GM12878 (cell line): Measurements from ENCODE around the gene AANAT. TPM values are rescaled to one million over a fixed set of nuclear protein-coding genes. Genes with fewer than 3 reads are reported as not detected.

ENCODE experiments used
- ATAC-seq: fragments of 200-7000 bp; cut with Tn5 transposase; 3 replicates; pipeline ENCODE4 v1.9.1; 2020; ENCODE audit warnings: mild to moderate bottlenecking, moderate library complexity
- BruUV-seq: library from RNA; stranded (reverse); fragments of 400-500 nt; replicated peaks from 2 replicates; lab custom pipeline; 2021; lab: Mats Ljungman, UMichigan
- CTCF ChIA-PET: fragments of 300-600 bp; sonication (Branson Sonifier 250); formaldehyde crosslinking; extraction: SDS; loops from one replicate; lab custom pipeline; 2021; ENCODE audit warnings: inconsistent platforms; lab: Yijun Ruan, JAX
- POLR2A ChIA-PET: fragments of 350-600 bp; formaldehyde crosslinking; extraction: SDS; loops from one replicate; lab custom pipeline; 2021; ENCODE audit warnings: inconsistent platforms; lab: Charles Lee
- RAD21 ChIA-PET: fragments of 300-600 bp; sonication (Branson Sonifier 250); formaldehyde crosslinking; loops from one replicate; lab custom pipeline; 2023; ENCODE audit warnings: antibody characterized with exemption; ENCODE audit not compliant: unreplicated experiment; lab: Charles Lee
- SMC1A ChIA-PET: fragments of 300-600 bp; sonication (Branson Sonifier 250); formaldehyde crosslinking; loops from one replicate; lab custom pipeline; 2023; ENCODE audit not compliant: unreplicated experiment, uncharacterized antibody; lab: Charles Lee
- DNase-seq: peaks from one replicate; pipeline ENCODE4 v3.0.0-alpha.2; 2011; ENCODE audit warnings: low read depth, low spot score
- FAIRE-seq: peaks from 3 replicates; lab custom pipeline; 2011; peaks lifted over from hg19 to GRCh38; lab: Jason Lieb, UNC
- H2AFZ ChIP-seq: 2 replicates; pipeline ENCODE4 v1.6.0; 2011; ENCODE audit warnings: low read depth, low read length, control low read depth; ENCODE audit not compliant: control insufficient read depth
- H3K27ac ChIP-seq: 2 replicates; pipeline ENCODE4 v1.5.1; 2011; ENCODE audit warnings: control low read depth; ENCODE audit not compliant: control insufficient read depth, insufficient read depth
- H3K27me3 ChIP-seq, 2 experiments: replicated peaks in 1 of 2; 2 replicates each; pipeline versions ENCODE4 v1.6.0 to v1.6.1; 2011; ENCODE audit warnings: low read length in 1 of 2; ENCODE audit not compliant: control insufficient read depth in 2 of 2, insufficient read depth in 2 of 2
- H3K36me3 ChIP-seq, 2 experiments: 2 replicates each; pipeline ENCODE4 v1.5.1; 2011; ENCODE audit warnings: low read length in 1 of 2; ENCODE audit not compliant: control insufficient read depth in 2 of 2, insufficient read depth in 2 of 2
- H3K4me1 ChIP-seq: 2 replicates; pipeline ENCODE4 v1.6.1; 2011; ENCODE audit warnings: mild to moderate bottlenecking, low read length, moderate library complexity, mixed read lengths; ENCODE audit not compliant: control insufficient read depth, insufficient read depth
- H3K4me2 ChIP-seq: 2 replicates; pipeline ENCODE4 v1.6.0; 2011; ENCODE audit warnings: control low read depth; ENCODE audit not compliant: control insufficient read depth, insufficient read depth
- H3K4me3 ChIP-seq: fragments of 200-600 bp; sonication (generic); 2 replicates; pipeline ENCODE4 v1.5.1; 2016
- H3K79me2 ChIP-seq: 2 replicates; pipeline ENCODE4 v1.6.0; 2011; ENCODE audit warnings: low read length; ENCODE audit not compliant: control insufficient read depth, insufficient read depth
- H3K9ac ChIP-seq: 2 replicates; pipeline ENCODE4 v1.8.0; 2011; ENCODE audit warnings: low read length, control low read depth, mixed read lengths; ENCODE audit not compliant: control insufficient read depth, insufficient read depth
- H3K9me3 ChIP-seq: replicated peaks from 3 replicates; pipeline ENCODE4 v1.5.1; 2011; ENCODE audit warnings: mild to moderate bottlenecking, low read length; ENCODE audit not compliant: control insufficient read depth, insufficient read depth
- H4K20me1 ChIP-seq: 2 replicates; pipeline ENCODE4 v1.6.0; 2011; ENCODE audit not compliant: control insufficient read depth, insufficient read depth
- BMI1 ChIP-seq: fragments of 450-650 bp; IDR thresholded peaks from 2 replicates; pipeline ENCODE4 v1.6.1; 2016; ENCODE audit warnings: mild to moderate bottlenecking, moderate library complexity, borderline replicate concordance
- BRCA1 ChIP-seq: IDR thresholded peaks from 2 replicates; pipeline ENCODE4 v1.6.1; 2011; ENCODE audit warnings: low read depth, low read length, improper control_type of control experiment
- EGR1 ChIP-seq, 2 experiments: IDR thresholded peaks; 1 replicate in 1 of 2; 2 replicates in 1 of 2; pipeline ENCODE4 v1.6.1; 2011 to 2012; ENCODE audit warnings: low read depth in 2 of 2, low read length in 2 of 2, borderline replicate concordance in 1 of 2, mild to moderate bottlenecking in 1 of 2, moderate library complexity in 1 of 2
- IKZF1 ChIP-seq: fragments of 450-650 bp; conservative IDR thresholded peaks from 2 replicates; pipeline ENCODE4 v1.6.1; 2017; ENCODE audit warnings: antibody characterized with exemption, mild to moderate bottlenecking
- JUNB ChIP-seq: IDR thresholded peaks from 2 replicates; pipeline ENCODE4 v1.6.1; 2016; ENCODE audit warnings: antibody characterized with exemption, mild to moderate bottlenecking
- KDM1A ChIP-seq: fragments of 200-600 bp; sonication (generic); IDR thresholded peaks from 2 replicates; pipeline ENCODE4 v1.6.1; 2016; ENCODE audit warnings: borderline replicate concordance
- MEF2A ChIP-seq: IDR thresholded peaks from 2 replicates; pipeline ENCODE4 v1.6.1; 2011; ENCODE audit warnings: low read depth, mild to moderate bottlenecking, low read length, moderate library complexity; ENCODE audit not compliant: insufficient read depth
- MTA2 ChIP-seq: fragments of 450-650 bp; IDR thresholded peaks from 2 replicates; pipeline ENCODE4 v1.6.1; 2016; ENCODE audit warnings: low read depth, mild to moderate bottlenecking, moderate library complexity
- MYB ChIP-seq: fragments of 150-350 bp; IDR thresholded peaks from 2 replicates; pipeline ENCODE4 v1.6.1; 2014; ENCODE audit warnings: mild to moderate bottlenecking, low read depth, low read length, borderline replicate concordance
- NRF1 ChIP-seq: conservative IDR thresholded peaks from 2 replicates; pipeline ENCODE4 v1.6.1; 2011; ENCODE audit warnings: mild to moderate bottlenecking, low read depth, low read length, improper control_type of control experiment
- POLR2A ChIP-seq: IDR thresholded peaks from 2 replicates; pipeline ENCODE4 v1.6.1; 2011; ENCODE audit warnings: low read depth, mild to moderate bottlenecking, low read length
- POLR2AphosphoS2 ChIP-seq: IDR thresholded peaks from 2 replicates; pipeline ENCODE4 v1.6.1; 2011; ENCODE audit warnings: low read depth, mild to moderate bottlenecking, low read length, improper control_type of control experiment, moderate library complexity
- PRDM15 ChIP-seq: fragments of 450-650 bp; formaldehyde crosslinking; IDR thresholded peaks from 2 replicates; pipeline ENCODE4 v1.4.0; 2020; ENCODE audit warnings: mild to moderate bottlenecking, moderate library complexity
- SMAD1 ChIP-seq: fragments of 450-650 bp; IDR thresholded peaks from 2 replicates; pipeline ENCODE4 v1.6.1; 2018; ENCODE audit warnings: mild to moderate bottlenecking, low read depth; ENCODE audit not compliant: partially characterized antibody
- SP1 ChIP-seq: IDR thresholded peaks from one replicate; pipeline ENCODE4 v1.6.1; 2011; ENCODE audit warnings: low read depth, low read length
- SREBF2 ChIP-seq: IDR thresholded peaks from 2 replicates; pipeline ENCODE4 v1.6.1; 2012; ENCODE audit warnings: mild to moderate bottlenecking, low read length
- STAT3 ChIP-seq: IDR thresholded peaks from 2 replicates; pipeline ENCODE4 v1.6.1; 2011; ENCODE audit warnings: low read depth, low read length, improper control_type of control experiment
- TCF12 ChIP-seq: IDR thresholded peaks from 2 replicates; pipeline ENCODE4 v1.6.1; 2011; ENCODE audit warnings: low read depth, mild to moderate bottlenecking, low read length
- ZBTB11 ChIP-seq: fragments of 450-650 bp; formaldehyde crosslinking; IDR thresholded peaks from 2 replicates; pipeline ENCODE4 v1.5.0; 2022; ENCODE audit warnings: mild to moderate bottlenecking, missing genetic modification characterization
- WGBS: methylation state at CpG from one replicate; pipeline ENCODE4 v1.1.6; 2016; ENCODE audit warnings: low lambda C conversion rate; ENCODE audit not compliant: insufficient replicate concordance, insufficient coverage; ENCODE audit errors: missing lambda C conversion rate; 5-methylcytosine and 5-hydroxymethylcytosine counted together
- in situ Hi-C: fragments of 300-500 bp; cut with MboI; formaldehyde crosslinking; loops from 9 replicates; pipeline ENCODE4 v1.14.3; 2018; ENCODE audit warnings: mixed read lengths
- intact Hi-C: fragments of 100-400 bp; cut with micrococcal nuclease; formaldehyde crosslinking; loops from one replicate; pipeline ENCODE4 v1.14.2; 2022; ENCODE audit not compliant: unreplicated experiment
- polyA plus RNA-seq, 11 experiments: library from polyadenylated mRNA; depleted of rRNA in 4 of 11; unstranded in 6 of 11; stranded (reverse) in 5 of 11; fragments of >200 nt; fragmentation: Nextera tagmentation in 4 of 11; fragmentation: Illumina TruSeq in 1 of 11; extraction: Ambion mirVana in 4 of 11; extraction: Trizol in 1 of 11; gene quantifications; 1 replicate in 1 of 11; 2 replicates in 10 of 11; pipeline versions ENCODE4 v1.2.1 to v1.2.3, GENCODE V29; 2011 to 2016; ENCODE audit warnings: inconsistent platforms in 2 of 11, missing spikeins in 2 of 11, low read depth in 1 of 11
- total RNA-seq, 4 experiments: library from RNA; depleted of rRNA in 3 of 4; stranded (reverse); fragments of >200 nt in 3 of 4; fragmentation: Illumina TruSeq in 1 of 4; extraction: Trizol in 1 of 4; gene quantifications; 2 replicates each; pipeline versions ENCODE4 v1.2.1 to v1.2.3, GENCODE V29; 2013 to 2021

Gene AANAT
- total and polyA plus RNA-seq, 10 of the 15 experiments (the other 5 are each of a cell fraction or from before 2014, with no cell fraction given): 0.23 TPM; not detected in 9

GRCh38 chr17:76428511-76428910, 38.9 kb upstream of the AANAT start (continued):
- no peak for TF ChIP-seq EGR1 (IDR thresholded peaks at IDR 0.05; ENCODE audit: borderline replicate concordance in 1 of 2, low read depth in 2 of 2, low read length in 2 of 2)
- no peak for TF ChIP-seq MYB
- TF ChIP-seq MEF2A: no peak
- no peak for TF ChIP-seq KDM1A
- TF ChIP-seq SREBF2: no peak
- TF ChIP-seq PRDM15 (CRISPR knock-in tag): no peak
- TF ChIP-seq SMAD1: no peak
- TF ChIP-seq, all 136 proteins: peak for 0

- POLR2A ChIA-PET: no interaction called here
- ATAC-seq: no peak
- H3K27me3 ChIP-seq: no peaks in the 10 kb centered on the region
- H3K9me3 ChIP-seq: no peaks in the 10 kb centered on the region
- no peak overlapping the region for H2AFZ ChIP-seq
- no peak for FAIRE-seq
- RAD21 ChIA-PET: no interaction called here
- 0 out of 4 replicates have a peak, but pooled peaks cover 0 to 3% of the 10 kb centered on the region in 2 experiments for H3K36me3 ChIP-seq
- H3K4me3 ChIP-seq: no peak overlapping the region
- peaks cover 24% of the 10 kb centered on the region for H3K4me1 ChIP-seq
- no peaks in the 10 kb centered on the region; the same call in 1 of the 2 replicates for H4K20me1 ChIP-seq
- no peak overlapping the region for H3K9ac ChIP-seq
- SMC1A ChIA-PET: interaction anchor here (1.3 kb wide), 1 partner anchor 12 kb away, joined by 4 read pairs; no protein-coding TSS in a partner anchor
- intact Hi-C loops (no loop called here), in situ Hi-C loops (no loop called here)
- DNase-seq: no peak
- 98% methylated on average over 2 of the region's 2 CpGs for WGBS
- no peak overlapping the region for H3K27ac ChIP-seq
- no peak overlapping the region for H3K4me2 ChIP-seq
- no TSS peak for BruUV-seq
- CTCF ChIA-PET: interaction anchor here (1.0 to 2.1 kb wide), 4 partner anchors 14 to 33 kb away, joined by 4 to 8 read pairs (median 4); no protein-coding TSS in a partner anchor
- H3K79me2 ChIP-seq: peaks cover 40% of the 10 kb centered on the region
- TF ChIP-seq SP1: no peak
- no peak for TF ChIP-seq STAT3
- no peak for TF ChIP-seq JUNB
- TF ChIP-seq BMI1: no peak
- TF ChIP-seq ZBTB11 (CRISPR knock-in tag): no peak
- no peak for TF ChIP-seq TCF12
- no peak for TF ChIP-seq NRF1
- no peak for TF ChIP-seq POLR2AphosphoS2
- TF ChIP-seq POLR2A: no peak
- no peak for TF ChIP-seq IKZF1
- no peak for TF ChIP-seq BRCA1
- TF ChIP-seq MTA2: no peak
Observed at GRCh38 chr17:76431509-76431908, 35.9 kb upstream of the AANAT start.
